ENCODE data around the gene STK4. TPM values are rescaled to one million over a fixed set of nuclear protein-coding genes. Genes with fewer than 3 reads are reported as not detected.

The STK4 gene
- total and polyA plus RNA-seq, 2 donors (not counting 3 experiments of a cell fraction or from before 2014, with no cell fraction given): 9.1 to 29.6 TPM

DNA sequence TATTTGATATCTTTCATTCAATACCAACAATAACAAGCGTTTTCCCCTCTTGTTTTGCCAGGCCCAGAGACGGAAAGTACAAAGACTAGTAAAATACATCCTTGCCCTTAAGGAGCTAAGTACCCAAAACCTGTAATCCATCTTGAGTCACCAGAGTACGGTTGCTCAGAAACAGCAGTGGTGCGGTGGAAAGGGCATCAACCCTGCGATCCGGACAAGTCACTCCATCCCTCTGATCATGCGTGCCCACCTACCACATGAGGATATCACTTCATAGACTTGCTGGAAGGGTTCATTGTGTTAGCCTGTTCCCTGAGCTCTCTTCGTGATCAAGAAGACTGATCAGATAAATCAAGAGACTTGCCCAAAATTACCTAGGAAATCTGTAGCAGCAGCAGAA lies 8.0 kb upstream of the STK4 start:
- no peak for FAIRE-seq
- peak overlapping the region; percentile 96 for H3K4me2 ChIP-seq (ENCODE audit: insufficient read depth, low read length)
- no peaks in the 10 kb centered on the region for H3K9me1 ChIP-seq (replicated peaks; ENCODE audit: control insufficient read depth, extremely low read depth, insufficient read depth, low read length)
- peaks cover 28% of the 10 kb centered on the region for H3K4me1 ChIP-seq (ENCODE audit: control insufficient read depth, extremely low read depth, insufficient read depth, low read length)
- ChIA-PET POLR2A (no interaction called here), CTCF (interaction anchor here (1.0 to 1.8 kb wide), 3 partner anchors 9 to 138 kb away, joined by 4 to 5 read pairs (median 4); partner anchors contain the start of gene STK4)
- peaks cover 56% of the 10 kb centered on the region for H3K79me2 ChIP-seq (ENCODE audit: control insufficient read depth, insufficient read depth, low read length)
- DNase-seq (ENCODE audit: low read depth, low spot score): no peak
- H3K9ac ChIP-seq (replicated peaks; ENCODE audit: extremely low read depth, insufficient read depth, low read length): no peak overlapping the region
- H3K27me3 ChIP-seq (ENCODE audit: control insufficient read depth in 2 of 2, insufficient read depth in 2 of 2, low read length in 2 of 2): no peaks in the 10 kb centered on the region
- no TSS peak for BruUV-seq (replicated peaks)
- no peak overlapping the region for H2AFZ ChIP-seq (ENCODE audit: low read depth, low read length)
- H3K27ac ChIP-seq (ENCODE audit: insufficient read depth, low read depth, low read length): no peak overlapping the region
- TF ChIP-seq POLR2A (IDR thresholded peaks at IDR 0.05; ENCODE audit: low read depth, low read length): no peak
- TF ChIP-seq FOS (IDR thresholded peaks at IDR 0.05; ENCODE audit: borderline replicate concordance, insufficient read depth, low read length): no peak
- TF ChIP-seq, protein P1, sequence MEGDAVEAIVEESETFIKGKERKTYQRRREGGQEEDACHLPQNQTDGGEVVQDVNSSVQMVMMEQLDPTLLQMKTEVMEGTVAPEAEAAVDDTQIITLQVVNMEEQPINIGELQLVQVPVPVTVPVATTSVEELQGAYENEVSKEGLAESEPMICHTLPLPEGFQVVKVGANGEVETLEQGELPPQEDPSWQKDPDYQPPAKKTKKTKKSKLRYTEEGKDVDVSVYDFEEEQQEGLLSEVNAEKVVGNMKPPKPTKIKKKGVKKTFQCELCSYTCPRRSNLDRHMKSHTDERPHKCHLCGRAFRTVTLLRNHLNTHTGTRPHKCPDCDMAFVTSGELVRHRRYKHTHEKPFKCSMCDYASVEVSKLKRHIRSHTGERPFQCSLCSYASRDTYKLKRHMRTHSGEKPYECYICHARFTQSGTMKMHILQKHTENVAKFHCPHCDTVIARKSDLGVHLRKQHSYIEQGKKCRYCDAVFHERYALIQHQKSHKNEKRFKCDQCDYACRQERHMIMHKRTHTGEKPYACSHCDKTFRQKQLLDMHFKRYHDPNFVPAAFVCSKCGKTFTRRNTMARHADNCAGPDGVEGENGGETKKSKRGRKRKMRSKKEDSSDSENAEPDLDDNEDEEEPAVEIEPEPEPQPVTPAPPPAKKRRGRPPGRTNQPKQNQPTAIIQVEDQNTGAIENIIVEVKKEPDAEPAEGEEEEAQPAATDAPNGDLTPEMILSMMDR (IDR thresholded peaks at IDR 0.05; ENCODE audit: extremely low read depth in 1 of 2, insufficient read depth in 1 of 2, low read depth in 1 of 2, low read length in 2 of 2): no peak
- no peak for TF ChIP-seq GATA2 (IDR thresholded peaks at IDR 0.05; ENCODE audit: insufficient read depth, insufficient read length, low read depth, low read length)
- TF ChIP-seq JUN (IDR thresholded peaks at IDR 0.05; ENCODE audit: borderline replicate concordance, insufficient read depth, insufficient read length, low read depth): no peak
- peaks cover 23 to 26% of the 10 kb centered on the region in 2 experiments for H3K36me3 ChIP-seq (ENCODE audit: control insufficient read depth in 2 of 2, extremely low read depth in 1 of 2, insufficient read depth in 2 of 2, low read length in 2 of 2)
- intact Hi-C loops (cut with micrococcal nuclease): no loop called here
- no peaks in the 10 kb centered on the region for H3K9me3 ChIP-seq (replicated peaks; ENCODE audit: control insufficient read depth, insufficient read depth, low read length)
- no peaks in the 10 kb centered on the region for H4K20me1 ChIP-seq (replicated peaks; ENCODE audit: control insufficient read depth, extremely low read depth, insufficient read depth, low read length)
- dilution Hi-C loops (cut with MboI; ENCODE audit: extremely low pct_ligation_motif_present, low sequenced_read_pairs): no loop called here
- no peak overlapping the region for H3K4me3 ChIP-seq (replicated peaks in 1 of 3; ENCODE audit: insufficient read depth in 1 of 3, low read depth in 1 of 3, low read length in 3 of 3)

Data from endothelial cell of umbilical vein (primary cell).